Suppressor macrophage treated with lipopolysaccharide for 4 hours (primary cell): ENCODE data around the gene TMEM126A.

Source experiments
- DNase-seq: peaks from one replicate; pipeline ENCODE4 v3.0.0-alpha.2; 2020

The TMEM126A gene

DNA sequence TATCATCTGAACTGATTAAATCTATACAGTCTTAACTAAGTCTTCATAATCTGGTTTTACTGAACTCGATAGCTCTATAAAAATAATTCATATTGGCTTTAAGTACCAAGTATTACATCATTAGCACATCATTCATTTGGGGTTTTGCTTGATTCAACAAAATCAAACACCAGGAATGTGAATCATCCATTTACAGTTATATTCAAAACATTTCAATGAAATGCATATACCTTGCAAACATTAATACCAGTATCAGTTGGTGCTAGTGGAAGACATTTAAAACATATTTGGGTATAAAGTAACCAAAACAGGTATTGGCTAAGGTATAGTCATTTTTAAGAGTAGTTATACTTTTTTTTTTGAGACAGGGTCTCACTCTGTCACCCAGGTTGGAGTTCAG lies 50.4 kb downstream of the TMEM126A start:
- DNase-seq: no peak

GRCh38 chr11:85699957-85700741 lies 52.4 kb downstream of the TMEM126A start:
- DNase-seq: no peak

- no peak for DNase-seq
Observed at GRCh38 chr11:85704967-85705366, 57.2 kb downstream of the TMEM126A start.

DNA sequence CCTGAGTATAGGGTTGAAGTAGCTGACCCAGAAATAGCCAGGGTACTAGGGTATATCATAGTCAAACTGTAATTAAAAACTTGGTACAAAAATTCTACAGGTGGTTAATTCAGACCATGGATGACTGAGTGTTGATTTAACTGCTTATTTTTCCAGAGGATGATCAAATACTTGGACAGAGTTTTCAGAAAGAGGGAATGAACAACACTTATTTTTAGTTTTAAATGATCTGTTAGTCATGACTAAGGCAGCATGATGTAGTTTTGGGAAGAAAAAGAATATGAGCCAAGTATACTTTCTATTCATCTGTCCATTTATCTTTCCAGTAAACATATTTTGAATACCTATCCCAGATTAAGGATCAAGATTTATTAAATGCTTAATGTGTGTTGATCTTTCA lies 58.0 kb downstream of the TMEM126A start:
- DNase-seq: no peak
